ENCODE measurements around the gene PLXNA2.

PLXNA2 gene

DNA sequence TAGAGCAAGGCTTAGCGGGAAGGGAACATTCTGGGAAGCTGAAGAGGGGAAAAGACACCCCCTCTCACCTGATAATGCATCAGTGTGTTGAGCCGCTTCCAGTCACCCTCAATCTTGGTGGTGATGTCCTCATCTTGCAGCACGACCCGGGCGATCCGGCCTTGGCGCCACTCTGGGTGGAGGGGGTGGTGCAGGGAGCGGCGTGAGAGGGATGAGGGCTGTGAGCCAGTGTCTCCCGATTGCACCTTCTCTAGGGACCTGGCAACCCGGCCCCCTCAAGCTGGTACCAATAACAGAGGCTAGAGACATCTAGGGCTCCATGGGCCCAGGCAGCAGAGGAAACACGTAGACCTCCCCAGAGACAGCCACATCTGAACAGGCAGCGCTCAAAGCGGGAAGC is 205.9 kb downstream of the PLXNA2 start:
- DNase-seq = no peak

DNA sequence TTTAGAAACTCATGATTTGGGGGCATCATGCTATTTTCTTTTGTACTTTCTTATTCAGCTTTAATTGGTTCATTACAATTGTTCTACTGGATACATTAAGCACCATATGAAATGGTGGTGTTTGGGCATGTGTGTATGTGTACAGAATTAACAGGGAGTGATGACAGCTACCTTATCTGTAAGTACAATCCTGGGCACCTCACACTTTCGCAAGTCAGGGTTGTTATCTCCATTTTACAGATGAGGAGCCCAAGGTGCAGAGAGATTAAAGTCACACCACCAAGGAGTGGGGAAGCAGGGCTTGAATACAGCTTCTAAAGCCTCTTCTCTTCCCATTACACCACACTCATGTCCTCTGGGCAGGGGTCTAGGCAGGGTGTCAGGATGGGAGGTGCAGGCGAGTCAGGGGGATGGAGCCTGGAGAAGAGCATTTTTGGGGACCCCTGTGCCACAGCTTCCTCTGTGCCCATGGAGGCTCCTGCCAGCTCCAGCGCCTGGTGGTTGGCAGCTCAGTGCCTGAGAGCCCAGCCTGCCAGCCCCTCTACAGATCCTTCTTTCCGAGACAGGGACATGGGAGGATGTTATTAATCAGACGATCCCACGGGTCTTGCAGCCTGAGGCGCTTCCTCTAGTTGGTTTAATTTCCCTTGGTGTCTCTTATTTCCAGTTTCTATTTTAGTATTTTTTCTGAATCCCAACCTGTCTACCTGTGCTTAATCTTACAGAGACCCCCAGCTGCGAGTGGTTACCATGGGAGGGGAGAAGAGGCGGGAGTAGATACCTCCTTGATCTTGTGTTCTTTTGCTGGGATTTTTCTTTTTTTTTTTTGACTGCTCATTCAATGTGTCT is 207.0 kb downstream of the PLXNA2 start:
- DNase-seq = no peak

DNA sequence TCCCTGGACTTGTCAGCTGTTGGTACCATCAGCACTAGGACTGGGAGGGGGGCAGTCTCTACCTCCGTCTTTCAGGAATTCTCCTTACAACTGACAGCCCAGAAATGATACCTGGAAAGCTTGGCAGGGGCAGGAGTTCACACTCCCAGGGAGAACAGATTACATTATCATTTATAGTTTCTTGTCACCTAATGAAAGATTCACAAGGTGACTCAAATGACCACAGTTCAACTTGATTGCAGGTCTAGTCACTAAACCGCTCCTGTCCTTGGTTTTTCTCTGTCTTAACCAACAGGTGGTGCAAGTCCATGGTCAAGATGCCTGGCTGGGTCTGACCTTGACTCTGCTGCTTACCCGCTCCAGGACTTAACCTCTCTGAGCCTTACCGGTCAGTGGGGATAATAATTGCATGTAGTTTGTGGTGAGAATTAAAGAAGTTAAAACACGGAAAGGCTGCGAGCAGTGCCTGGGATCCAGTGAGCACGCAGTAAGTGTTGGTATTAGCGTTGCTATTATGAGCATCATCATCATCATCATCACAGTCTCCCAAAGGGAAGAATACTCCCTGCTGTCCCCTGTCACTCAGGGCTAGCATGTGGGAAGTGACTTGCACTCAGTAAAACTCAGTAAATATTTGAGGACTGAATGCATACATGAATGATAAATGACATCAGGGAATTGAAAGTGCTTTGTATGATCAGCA is 207.9 kb downstream of the PLXNA2 start:
- no peak for DNase-seq

DNA sequence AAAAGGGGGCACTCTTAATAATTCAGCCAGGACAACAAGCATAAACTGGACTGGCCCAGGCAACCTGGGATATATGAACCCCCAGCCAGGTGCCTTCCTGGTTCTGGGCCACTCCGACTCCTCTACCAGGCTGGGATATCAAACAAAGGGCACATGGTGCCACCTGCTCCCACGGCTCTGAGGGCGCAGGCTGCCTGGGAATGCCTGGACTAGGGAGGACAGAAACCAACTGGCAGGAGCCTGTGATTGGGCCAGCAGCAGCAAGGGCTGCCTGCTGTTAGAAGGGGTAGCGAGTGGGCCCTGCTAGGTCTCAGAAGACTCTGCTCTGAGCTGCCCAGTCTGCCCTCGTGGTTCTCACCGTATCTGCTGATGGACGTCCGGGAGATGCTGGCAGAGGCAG is 210.0 kb downstream of the PLXNA2 start:
- no peak for DNase-seq

- DNase-seq = no peak
Measured at GRCh38 chr1:208033236-208033635, 210.9 kb downstream of the PLXNA2 start.

- DNase-seq = no peak
Measured at GRCh38 chr1:208031932-208032320, 212.3 kb downstream of the PLXNA2 start.

GRCh38 chr1:208031316-208031931 is 212.8 kb downstream of the PLXNA2 start:
- DNase-seq = no peak

- DNase-seq = no peak
Measured at GRCh38 chr1:208030288-208031091, 213.7 kb downstream of the PLXNA2 start.

- no peak for DNase-seq
Measured at GRCh38 chr1:208029381-208030287, 214.6 kb downstream of the PLXNA2 start.

DNA sequence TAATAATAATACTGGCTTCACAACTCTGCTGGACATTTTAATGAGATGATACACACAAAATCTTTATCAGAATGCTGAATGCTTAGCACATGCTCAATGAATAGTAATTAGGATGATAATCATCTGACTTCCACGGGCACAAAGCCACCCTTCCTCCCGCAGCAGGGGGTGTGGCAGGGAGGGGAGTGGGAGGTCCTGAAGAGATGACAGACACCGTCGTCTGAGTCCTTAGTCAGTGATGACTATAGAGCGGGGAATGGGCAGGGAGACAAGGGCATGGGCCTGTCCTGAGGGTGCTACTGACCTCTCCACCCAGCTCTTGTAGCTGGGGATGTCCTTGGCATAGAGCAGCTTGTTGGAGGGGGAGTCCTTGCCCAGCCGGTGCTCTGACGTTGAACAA is 215.7 kb downstream of the PLXNA2 start:
- DNase-seq = no peak

DNA sequence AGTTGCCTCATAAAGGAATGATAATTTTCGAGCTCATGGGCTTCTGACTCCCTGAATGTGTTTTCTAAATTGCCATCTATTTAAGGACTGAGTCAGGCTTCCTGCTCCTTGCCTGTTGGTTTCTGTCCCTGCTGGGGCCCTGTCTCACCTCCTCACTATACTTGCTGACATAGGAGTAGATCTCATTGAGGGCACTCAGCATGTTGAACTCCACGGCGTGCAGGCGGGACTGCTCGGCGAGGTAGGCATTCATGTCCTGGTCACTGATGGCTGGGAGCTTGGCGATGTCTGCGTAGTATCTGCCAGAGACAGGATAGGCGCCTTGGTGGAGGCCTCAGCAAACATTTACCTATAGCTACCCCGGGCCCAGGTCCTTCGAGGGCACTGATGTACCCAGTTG is 216.3 kb downstream of the PLXNA2 start:
- DNase-seq = no peak

GRCh38 chr1:208026880-208027438 is 217.2 kb downstream of the PLXNA2 start:
- DNase-seq = no peak

DNA sequence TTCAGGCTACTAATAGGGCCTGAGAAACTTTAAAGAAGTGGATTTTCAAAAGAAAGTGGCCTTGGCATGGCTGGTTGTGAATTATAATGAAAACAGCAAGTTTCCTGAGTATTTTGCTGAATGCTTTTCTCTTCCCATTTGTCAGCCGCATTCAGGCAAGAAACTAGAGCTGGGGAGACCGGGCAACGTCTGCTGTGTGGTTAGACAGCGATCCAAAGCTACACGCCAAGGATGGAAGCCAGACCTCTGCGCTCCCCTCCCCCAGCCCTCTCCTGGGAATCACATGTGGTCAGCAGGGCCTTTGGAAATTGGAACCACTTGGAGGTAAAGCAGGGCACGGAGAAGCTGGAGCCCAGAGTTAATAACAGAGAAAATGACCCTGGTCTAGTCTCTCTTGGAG is 219.2 kb downstream of the PLXNA2 start:
- DNase-seq = no peak

- DNase-seq = no peak
Measured at GRCh38 chr1:208024406-208024805, 219.8 kb downstream of the PLXNA2 start.

GRCh38 chr1:208019257-208019656 is 224.9 kb downstream of the PLXNA2 start:
- no peak for DNase-seq

- no peak for DNase-seq
Measured at GRCh38 chr1:208015255-208015654, 228.9 kb downstream of the PLXNA2 start.

DNA sequence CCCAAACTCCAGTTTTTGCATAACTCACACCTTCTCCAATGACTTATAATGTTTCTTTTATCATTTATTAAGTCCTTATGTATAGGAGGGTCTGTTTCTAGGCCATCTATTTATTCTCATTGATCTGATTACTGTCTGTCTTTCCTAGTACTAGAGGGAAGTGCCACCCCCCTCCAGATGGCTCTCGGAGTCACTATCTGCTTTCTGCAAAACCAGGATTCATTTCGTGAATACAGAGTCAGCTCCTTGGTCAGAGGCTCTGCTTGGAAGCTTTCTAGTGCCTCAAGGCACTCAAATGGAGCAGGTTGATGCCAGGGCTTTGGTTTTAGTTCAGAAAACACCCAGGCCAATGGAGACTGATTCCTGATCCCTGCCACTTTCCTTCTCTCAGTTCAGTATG is 231.0 kb downstream of the PLXNA2 start:
- no peak for DNase-seq

- DNase-seq = no peak
Measured at GRCh38 chr1:208012721-208013120, 231.5 kb downstream of the PLXNA2 start.

- no peak for DNase-seq
Measured at GRCh38 chr1:208010487-208011071, 233.6 kb downstream of the PLXNA2 start.

- no peak for DNase-seq
Measured at GRCh38 chr1:208009706-208010444, 234.3 kb downstream of the PLXNA2 start.

GRCh38 chr1:208009303-208009702 is 234.9 kb downstream of the PLXNA2 start:
- no peak for DNase-seq
